HEK293 (cell line): ENCODE data around the gene CPAMD8.

ENCODE experiments used
- KLF16 ChIP-seq: fragments of 450-650 bp; formaldehyde crosslinking; IDR thresholded peaks from 2 replicates; pipeline ENCODE4 v1.5.1; 2017; ENCODE audit warnings: missing biosample characterization, missing genetic modification characterization
- KLF9 ChIP-seq: fragments of 450-650 bp; formaldehyde crosslinking; IDR thresholded peaks from 2 replicates; pipeline ENCODE4 v1.5.1; 2016; ENCODE audit warnings: missing biosample characterization, missing genetic modification characterization, low read depth
- ZNF302 ChIP-seq: fragments of 450-650 bp; formaldehyde crosslinking; IDR thresholded peaks from 2 replicates; pipeline ENCODE4 v1.5.1; 2016; ENCODE audit warnings: missing biosample characterization, missing genetic modification characterization, low read depth
- ZNF530 ChIP-seq: fragments of 450-650 bp; formaldehyde crosslinking; IDR thresholded peaks from 2 replicates; pipeline ENCODE4 v1.5.1; 2016; ENCODE audit warnings: low read depth, missing biosample characterization, missing genetic modification characterization
- ZNF596 ChIP-seq: fragments of 450-650 bp; IDR thresholded peaks from 2 replicates; pipeline ENCODE4 v1.5.0; 2018; ENCODE audit warnings: missing biosample characterization, mild to moderate bottlenecking, missing genetic modification characterization, moderate library complexity
- TF ChIP-seq, protein P1 (sequence below): fragments of 450-650 bp; formaldehyde crosslinking; IDR thresholded peaks from 2 replicates; pipeline ENCODE4 v1.5.1; 2016; ENCODE audit warnings: missing biosample characterization, missing genetic modification characterization

DNA sequence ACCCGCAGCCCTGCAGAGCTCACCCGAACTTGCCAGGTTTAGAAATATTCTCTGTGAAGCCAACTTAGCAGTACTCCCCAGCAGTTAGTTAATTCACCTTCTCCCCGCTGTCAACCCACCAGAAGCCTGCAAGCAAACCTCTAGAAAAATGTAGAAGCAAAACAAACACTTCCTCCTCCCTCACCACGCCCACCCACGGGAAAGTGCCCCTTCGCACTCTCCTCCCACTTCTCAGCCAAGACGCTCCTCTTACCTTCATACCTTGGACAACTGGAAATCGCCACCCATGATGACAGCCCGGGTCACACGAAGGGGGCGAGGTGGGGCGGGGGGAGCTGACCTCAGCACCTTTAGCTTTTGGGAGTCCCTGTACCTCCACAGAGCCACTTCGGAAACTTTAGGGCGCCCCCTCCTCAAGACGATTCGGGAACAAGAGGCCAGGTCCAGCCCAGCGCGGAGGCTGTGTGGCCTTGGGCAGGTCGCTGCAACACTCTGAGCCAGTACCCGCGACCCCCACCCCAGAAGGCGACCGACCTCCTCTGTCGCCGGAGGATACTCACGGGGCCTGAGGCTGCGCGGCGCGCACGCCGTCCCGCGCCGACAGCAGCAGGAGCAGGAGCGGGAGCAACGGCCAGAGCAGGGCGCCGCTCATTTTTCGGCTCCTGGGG, 485 bp downstream of the CPAMD8 start:
- TF ChIP-seq KLF16 (tag by site-specific recombination) (no peak), ZNF302 (tag by site-specific recombination) (no peak), KLF9 (tag by site-specific recombination) (0 out of 2 replicates have a peak, but pooled peaks have one; percentile 30), ZNF596 (tag by site-specific recombination) (no peak), ZNF530 (tag by site-specific recombination) (no peak)
- TF ChIP-seq, protein P1, sequence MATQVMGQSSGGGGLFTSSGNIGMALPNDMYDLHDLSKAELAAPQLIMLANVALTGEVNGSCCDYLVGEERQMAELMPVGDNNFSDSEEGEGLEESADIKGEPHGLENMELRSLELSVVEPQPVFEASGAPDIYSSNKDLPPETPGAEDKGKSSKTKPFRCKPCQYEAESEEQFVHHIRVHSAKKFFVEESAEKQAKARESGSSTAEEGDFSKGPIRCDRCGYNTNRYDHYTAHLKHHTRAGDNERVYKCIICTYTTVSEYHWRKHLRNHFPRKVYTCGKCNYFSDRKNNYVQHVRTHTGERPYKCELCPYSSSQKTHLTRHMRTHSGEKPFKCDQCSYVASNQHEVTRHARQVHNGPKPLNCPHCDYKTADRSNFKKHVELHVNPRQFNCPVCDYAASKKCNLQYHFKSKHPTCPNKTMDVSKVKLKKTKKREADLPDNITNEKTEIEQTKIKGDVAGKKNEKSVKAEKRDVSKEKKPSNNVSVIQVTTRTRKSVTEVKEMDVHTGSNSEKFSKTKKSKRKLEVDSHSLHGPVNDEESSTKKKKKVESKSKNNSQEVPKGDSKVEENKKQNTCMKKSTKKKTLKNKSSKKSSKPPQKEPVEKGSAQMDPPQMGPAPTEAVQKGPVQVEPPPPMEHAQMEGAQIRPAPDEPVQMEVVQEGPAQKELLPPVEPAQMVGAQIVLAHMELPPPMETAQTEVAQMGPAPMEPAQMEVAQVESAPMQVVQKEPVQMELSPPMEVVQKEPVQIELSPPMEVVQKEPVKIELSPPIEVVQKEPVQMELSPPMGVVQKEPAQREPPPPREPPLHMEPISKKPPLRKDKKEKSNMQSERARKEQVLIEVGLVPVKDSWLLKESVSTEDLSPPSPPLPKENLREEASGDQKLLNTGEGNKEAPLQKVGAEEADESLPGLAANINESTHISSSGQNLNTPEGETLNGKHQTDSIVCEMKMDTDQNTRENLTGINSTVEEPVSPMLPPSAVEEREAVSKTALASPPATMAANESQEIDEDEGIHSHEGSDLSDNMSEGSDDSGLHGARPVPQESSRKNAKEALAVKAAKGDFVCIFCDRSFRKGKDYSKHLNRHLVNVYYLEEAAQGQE (tag by site-specific recombination): no peak
